Suppressor macrophage treated with lipopolysaccharide for 1 hour (primary cell): Measurements from ENCODE around the gene UBXN4.
A peak's percentile ranks its signal among the peaks of the same experiment; 100 is the strongest.
"Not testable (repeated sequence)": the region's sequence is repeated elsewhere in the genome, so short reads cannot be mapped to it uniquely, and the experiment has no call there.

Experiments used
- DNase-seq, 3 donors: peaks; one replicate each; pipeline ENCODE4 v3.0.0-alpha.2; 2020 to 2022

The UBXN4 gene

GRCh38 chr2:135768863-135769262, 27.2 kb downstream of the UBXN4 start:
- DNase-seq: no peak

GRCh38 chr2:135773319-135773718, 31.7 kb downstream of the UBXN4 start:
- peak in 1 of 3 donors; percentile 6 for DNase-seq

DNA sequence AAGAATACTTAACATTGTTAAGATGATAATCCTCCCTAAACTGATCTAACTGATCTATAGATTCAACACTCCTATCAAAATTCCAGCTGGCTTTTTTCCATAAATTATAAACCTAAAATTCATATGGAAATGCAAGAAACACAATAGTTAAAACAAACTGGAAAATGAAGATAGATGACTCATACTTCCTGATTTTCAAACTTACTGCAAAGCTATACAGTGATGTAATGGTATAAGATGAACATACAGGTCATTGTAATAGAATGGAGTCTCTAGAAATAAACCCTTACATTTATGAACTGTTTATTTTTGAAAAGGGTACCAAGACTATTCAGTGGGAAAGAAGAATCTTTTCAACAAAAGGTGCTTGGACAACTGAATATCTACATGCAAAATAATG, 32.3 kb downstream of the UBXN4 start:
- DNase-seq: peak; percentile 8 to 62 (median 61)

GRCh38 chr2:135775420-135775819, 33.8 kb downstream of the UBXN4 start:
- no peak for DNase-seq

- no peak for DNase-seq
Measured at GRCh38 chr2:135776367-135776766, 34.7 kb downstream of the UBXN4 start.

- no peak for DNase-seq
Measured at GRCh38 chr2:135782231-135782630, 40.6 kb downstream of the UBXN4 start.

DNA sequence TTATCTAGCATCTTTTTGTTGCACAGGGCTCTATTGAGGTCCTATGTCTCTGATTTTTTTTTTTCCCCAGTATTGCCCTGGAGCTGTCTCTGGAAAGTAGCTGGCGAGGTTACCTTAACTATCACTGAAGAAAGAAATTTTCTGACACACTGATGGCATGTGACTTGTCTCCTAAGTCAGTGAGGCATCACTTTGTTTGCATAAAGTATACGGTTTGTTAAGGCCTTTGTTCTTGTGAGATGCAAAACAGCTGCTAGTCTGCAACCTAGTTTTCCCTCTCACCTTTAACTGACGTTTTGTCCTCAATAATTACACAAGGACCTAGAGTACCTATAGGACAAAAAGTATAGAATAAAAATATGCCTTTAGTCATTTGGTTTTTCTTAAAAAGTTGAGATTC, 41.8 kb downstream of the UBXN4 start:
- no peak for DNase-seq

GRCh38 chr2:135785032-135785431, 43.4 kb downstream of the UBXN4 start:
- no peak for DNase-seq

DNA sequence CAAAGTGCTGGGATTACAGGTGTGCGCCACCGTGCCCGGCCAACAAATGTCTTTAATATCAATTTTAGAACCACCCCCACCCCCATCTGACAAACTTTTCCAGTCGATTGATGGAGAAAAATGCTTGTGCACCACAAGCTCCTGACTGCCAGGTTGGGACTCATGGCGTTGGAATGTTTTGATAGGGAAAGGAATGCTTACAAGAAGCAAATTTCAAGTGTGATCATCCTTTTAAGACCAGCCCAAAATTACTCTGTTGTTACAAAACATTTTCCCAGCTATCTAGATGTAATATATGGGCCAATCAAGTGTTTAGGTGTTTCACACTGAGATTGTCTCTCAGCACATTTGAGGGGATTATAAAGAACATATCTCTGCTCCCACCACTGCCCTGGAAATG, 45.2 kb downstream of the UBXN4 start:
- no peak for DNase-seq

- DNase-seq: no peak
Measured at GRCh38 chr2:135790423-135790822, 48.8 kb downstream of the UBXN4 start.

- DNase-seq: no peak
Measured at GRCh38 chr2:135791418-135792190, 49.9 kb downstream of the UBXN4 start.

GRCh38 chr2:135792401-135793150, 50.9 kb downstream of the UBXN4 start:
- no peak for DNase-seq

DNA sequence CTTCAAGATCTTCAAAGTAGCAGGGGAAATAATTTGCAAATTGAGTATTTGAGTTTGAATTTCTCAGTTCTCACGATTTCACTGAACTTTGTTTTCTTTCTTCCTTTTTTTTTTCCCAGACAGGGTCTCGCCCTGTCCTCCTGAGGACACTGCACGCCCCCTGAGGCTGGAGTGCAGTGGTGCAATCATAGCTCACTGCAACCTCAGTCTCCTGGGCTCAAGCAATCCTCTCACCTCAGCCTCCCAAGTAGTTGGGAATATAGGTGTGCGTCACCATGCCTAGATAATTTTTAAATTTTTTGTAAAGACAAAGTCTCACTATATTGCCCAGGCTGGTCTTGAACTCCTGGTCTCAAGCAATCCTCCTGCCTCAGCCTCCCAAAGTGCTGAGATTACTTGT, 54.0 kb downstream of the UBXN4 start:
- not testable (repeated sequence) for DNase-seq

GRCh38 chr2:135796606-135797005, 55.0 kb downstream of the UBXN4 start:
- no peak for DNase-seq

GRCh38 chr2:135797497-135798274, 56.0 kb downstream of the UBXN4 start:
- DNase-seq: peak; percentile 84 to 88 (median 88)

DNA sequence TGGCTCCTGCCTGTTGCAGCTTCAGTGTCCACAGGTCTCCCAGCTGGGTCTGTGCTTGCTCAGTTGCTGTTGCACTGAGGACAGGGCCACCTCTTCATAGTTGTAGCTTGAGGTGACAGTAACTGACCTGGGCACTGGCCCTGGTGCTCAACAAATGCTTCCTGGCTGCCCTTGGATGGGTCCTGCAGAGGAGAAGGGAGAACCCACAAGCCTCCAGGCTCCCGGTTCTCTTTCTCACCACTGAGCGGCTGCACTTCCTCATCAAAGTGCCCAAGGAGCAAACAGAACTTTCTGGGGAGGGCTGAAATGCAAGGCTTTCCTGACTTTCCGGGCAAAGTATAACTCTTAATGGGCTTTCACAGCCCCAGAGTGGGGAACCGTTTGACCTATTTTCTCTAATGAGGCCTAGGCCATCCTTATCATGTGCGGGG, 56.6 kb downstream of the UBXN4 start:
- DNase-seq: no peak

DNA sequence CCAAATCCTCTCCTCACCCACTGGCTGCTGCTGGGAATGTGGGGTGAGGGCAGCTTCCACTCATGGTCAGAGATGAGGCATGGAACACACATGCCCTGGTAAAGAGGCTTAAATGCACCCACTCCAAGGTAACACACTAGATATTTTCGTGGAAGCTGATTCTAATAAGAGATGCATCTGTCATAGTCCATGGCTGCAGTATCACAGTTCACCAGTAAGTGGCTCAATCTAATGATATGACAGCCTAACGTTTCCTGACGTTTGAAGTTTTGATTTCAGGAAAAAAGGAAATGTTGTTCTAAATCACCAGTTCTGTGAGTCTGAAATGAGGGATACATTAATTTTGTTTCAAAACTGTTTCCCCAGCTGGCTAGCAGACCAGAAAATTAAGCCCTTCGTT, 57.1 kb downstream of the UBXN4 start:
- peak in 1 of 3 donors; percentile 40 for DNase-seq

DNA sequence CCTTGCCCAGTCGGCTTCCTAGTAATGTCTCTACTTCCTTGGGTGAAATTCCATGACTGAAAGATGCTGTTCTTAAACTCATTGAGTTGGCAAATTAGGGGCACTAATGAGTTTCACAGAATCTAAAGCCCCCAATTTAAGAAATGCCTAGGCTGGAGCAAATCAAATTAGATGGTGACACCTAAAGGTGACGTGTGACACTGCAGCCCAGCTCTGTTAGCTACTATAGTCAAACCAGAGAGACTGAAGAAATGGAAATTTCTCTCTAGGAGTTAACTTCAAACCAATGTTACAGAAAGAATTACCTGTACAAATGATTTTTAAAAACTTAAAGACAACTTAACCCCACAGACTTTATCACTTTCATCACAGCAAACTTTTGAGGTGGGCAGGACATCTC, 58.1 kb downstream of the UBXN4 start:
- DNase-seq: no peak

- DNase-seq: peak; percentile 23 to 47 (median 40)
Measured at GRCh38 chr2:135800513-135801460, 59.1 kb downstream of the UBXN4 start.

DNA sequence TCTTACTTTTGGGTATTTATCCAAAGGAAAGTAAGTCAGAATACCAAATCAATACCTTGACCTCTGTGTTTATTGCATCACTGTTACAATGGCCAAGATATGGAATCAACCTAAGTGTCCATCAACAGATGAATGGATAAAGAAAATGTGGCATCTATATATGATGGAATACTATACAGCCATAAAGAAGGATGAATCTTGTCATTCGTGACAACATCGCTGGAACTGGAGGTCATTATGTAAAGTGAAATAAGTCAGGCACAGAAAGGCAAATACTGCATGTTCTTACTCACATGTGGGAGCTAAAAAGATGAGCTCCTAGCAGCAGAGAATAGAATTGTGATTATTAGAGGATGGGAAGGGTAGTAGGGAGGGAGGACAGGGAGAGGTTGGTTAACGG, 60.7 kb downstream of the UBXN4 start:
- no peak for DNase-seq

GRCh38 chr2:135803278-135803677, 61.6 kb downstream of the UBXN4 start:
- no peak for DNase-seq

- DNase-seq: not testable (repeated sequence)
Measured at GRCh38 chr2:135807874-135808273, 66.2 kb downstream of the UBXN4 start.
